GM19025 (cell line): Measurements from ENCODE around the gene MOB2.

Experiments
- ATAC-seq: cut with Tn5 transposase; IDR thresholded peaks from one replicate; pipeline ENCODE4 v1.9.1; 2021; ENCODE audit warnings: mild to moderate bottlenecking, low read depth, moderate library complexity; ENCODE audit not compliant: unreplicated experiment

MOB2 gene

DNA sequence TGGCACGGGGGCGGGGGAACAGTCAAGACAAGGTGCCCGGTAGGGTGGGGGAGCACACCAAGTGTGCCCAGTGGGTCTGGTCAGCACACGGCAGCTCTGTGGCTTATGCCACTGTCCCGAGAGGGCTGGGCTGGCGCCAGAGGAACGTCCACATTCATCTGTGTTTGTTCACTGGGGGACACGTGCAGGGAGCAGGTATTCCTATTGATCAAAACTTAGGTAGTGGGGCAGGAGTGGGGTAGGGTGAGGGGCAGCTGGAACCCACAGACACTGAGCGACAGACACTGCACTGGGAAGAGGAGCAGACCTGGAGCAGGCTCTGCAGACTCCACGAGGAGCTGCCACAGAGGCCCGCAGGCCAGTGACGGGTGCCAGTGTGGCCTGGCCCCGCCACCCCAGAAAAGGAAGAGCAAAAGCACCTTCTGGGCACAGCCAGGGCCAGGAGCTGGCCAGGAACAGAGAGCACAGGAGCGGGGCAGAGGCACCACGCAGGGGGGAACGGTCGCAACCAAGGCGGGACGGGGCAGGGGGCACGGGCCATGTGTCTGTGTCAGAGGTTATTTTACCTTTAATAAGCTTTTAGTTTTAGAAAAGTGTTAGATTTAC is 2.1 kb upstream of the MOB2 start:
- ATAC-seq = no peak

DNA sequence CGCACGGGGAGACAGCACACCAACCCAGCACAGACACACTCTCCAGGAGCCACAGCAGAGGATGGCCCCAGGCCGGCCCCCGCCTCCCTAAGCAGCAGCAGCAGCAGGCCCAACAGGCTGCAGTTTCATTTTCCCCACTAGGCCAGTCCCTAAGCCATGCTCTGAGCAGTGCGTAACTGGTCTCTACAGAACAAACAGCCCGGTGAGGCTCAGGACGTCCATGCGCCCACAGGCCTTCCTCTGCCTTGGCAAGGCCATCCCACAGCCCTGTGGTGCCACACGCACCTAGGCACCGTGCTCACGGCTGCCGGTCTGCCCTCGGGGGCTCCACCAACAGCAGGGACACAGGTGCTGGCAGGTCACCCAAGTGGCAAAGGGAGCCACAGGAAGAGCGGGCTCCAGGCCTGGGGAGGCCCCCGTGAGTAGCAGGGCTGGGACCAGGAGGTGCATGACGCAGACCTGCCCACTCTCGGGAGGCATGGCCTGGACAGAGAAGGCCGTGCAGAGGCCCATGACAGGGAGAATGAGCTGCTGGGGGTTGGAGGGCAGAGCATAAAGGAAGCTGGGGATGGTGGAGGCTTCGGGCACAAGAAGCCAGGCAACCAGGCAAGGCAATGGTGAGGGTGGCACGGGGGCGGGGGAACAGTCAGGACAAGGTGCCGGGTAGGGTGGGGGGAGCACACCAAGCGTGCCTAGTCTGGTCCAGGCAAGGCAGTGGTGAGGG is 1.4 kb upstream of the MOB2 start:
- ATAC-seq = no peak

DNA sequence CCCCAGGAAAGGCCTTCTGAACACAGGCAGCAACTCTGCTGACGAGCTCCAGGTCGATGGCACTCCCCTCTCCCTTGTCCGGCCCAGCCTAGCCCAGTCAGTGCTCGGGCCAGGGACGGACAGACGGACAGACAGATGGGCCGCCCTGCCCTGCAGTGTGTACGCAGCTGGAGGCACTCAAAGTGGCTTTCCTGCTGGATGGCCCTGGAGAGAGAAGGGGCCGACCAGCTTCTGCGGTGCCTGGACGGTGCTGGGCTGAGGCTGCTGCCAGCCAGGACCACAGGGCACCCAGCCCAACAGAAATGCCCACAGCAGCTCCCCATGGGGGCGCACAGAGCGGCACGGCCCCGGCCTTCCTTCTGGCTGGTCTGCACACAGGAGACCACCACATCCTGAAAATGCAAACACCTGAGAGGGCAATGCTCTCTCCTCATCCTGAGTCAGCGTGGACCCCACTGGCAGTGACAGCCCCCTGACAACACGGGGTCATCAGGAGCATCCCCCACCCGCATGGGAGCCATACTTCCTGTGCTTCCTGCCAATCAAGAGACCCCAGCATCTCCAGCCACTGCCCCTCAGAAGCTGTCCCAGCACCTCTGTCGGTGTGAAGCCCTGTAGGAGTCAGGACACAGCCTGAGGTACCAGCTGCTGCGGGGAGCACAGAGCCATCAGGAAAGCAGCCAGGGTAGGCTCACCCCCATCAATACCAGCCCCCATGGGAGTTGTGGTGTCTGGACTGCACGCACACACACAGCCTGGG is 692 bp upstream of the MOB2 start:
- ATAC-seq = no peak

DNA sequence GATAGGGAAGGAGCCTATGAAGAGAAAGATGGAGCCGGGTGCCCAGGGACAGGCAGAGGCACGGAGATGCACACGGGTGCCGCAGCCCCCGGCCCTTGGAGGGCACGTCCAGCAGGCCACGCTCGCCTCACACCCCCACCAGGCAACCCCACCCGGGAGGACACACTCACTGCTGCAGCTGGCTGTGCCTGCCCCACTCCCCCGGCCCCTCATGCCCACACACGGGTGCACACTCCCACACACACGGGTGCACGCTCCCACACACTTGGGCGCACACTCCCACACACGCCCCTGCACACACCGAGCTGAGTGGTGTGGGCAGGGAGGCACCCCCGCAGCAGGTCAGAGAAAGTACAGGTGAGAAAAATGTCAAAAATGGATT is 1.1 kb downstream of the MOB2 start:
- no peak for ATAC-seq

DNA sequence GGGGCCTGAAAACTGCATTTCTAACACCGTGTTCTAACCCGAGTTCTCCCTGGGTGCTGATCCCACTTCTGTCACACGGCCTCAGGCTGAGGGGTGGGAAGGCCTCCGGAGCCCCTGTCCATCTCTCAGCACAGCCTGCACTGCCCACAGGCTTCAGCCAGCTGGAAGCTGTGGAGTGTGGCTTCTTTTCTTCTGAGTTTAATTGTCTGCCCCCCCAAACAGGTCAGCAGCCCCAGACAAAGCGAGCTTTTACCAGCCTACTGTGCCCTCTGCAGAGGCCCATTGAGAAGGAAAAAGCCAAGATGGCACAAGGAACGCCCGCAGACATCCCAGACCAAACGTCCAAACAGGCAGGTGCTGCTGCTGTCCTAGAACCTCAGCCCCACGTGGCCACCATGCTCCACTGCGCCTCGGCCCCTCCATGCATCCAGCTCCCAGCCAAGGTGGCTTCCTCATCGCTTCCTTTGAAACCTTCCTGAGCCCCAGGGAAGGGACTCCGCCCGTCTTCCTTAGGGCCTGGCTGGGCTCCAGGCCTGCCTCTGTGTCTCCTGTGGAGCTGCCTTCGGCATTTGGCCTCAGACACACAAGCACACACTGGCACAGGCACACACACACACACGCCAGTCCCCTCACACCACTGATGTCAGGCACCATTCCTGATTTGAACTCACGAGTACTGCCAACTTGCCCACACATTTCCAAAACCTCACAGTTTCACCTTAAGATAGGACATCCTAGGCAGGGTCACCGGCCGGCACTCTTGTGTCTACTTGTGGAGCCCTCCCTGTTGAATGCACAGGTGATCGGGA is 1.7 kb downstream of the MOB2 start:
- ATAC-seq = no peak

DNA sequence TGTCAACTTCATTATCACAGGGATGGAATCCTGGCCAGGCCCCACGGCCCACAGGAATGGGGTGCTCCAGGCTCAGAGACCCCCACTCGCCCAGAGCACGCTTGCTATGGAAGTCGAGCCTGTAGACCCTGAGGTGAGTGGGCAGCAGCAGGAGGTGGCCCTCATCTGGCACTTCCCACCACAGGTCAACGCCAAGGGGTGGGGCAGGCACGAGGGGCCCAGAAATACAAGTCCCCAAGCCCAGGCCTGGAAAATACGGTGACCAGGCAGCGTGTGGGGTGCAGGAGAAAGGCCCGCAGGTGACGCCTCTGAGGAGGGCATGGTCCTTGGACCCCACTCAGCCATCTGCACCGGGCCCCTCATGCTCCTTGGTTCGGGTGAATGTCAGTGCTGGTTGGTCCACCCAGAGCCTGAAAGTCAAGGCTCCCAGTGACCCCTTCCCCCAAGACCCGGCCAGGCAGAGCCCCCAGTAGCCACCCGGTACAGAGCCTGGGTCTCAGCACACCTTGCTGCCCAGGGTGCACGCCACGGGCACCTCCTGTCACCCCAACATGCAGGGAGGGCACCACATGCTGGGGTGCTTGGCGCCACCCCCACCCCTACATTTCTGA is 2.4 kb downstream of the MOB2 start:
- ATAC-seq = no peak

DNA sequence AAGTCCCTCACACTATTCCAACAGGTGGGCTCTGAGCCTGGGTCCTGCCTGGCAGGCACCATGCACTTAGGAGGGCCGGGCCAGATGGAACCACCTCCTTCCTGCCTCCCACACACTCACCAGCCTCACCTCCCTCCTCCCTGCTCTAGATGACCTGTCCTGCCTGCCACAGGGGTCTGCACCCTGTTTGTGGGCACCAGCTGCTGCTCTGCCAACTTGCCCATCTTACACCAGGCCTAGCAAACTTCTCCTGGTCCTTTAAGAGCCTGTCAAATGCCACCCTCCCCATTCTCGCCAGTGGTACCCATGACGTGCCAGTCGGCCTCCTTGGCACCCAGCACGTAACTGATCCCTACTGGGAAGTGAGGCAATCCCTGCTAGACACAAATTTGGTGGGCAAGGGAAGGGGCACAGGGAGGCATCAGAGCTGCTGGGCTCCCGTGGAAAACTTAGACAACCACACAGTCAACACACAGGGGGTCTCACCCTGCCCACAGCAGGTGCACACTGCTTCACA is 3.1 kb downstream of the MOB2 start:
- ATAC-seq = no peak

DNA sequence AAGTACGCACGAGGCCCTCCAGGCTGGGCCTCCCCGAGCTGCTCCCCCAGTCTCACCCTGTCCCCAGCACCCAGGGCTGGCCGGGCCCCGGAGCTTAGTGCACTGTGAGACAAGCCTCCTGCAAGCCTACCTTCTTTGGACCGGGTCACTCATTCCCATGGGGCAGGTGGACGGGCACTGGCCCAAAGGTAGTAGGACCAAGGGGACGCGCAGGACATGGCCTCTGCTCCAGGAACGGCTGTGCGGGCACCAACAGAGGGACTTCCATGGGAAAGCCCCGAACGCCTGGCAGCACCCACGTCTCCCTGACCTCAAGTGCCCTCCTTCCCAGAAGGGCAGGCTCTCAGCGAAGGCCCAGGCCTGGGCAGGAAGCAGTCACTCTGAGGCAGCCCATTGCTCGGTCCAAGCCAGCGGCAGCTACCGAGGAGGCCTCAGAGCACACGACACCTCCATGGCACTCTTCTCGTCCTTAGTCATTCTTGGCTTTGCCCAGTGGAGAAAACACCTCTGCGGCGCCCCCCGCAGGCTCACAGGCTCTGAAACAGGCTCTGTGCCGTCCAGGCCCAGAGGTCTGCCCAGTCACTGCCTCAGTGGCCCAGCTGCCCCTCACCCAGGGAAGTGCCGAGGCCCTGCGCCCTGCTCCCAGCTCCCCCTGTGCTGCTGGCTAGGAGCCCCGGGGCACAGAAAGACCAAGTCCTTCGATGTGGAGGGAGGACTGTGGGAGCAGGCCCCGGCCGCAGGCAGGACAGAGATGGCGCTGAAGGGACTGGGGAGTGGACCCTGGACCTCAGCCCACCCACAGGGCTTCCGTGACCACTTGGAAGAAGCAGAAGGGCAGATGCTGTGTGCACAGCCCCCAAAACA is 3.8 kb downstream of the MOB2 start:
- ATAC-seq = no peak

DNA sequence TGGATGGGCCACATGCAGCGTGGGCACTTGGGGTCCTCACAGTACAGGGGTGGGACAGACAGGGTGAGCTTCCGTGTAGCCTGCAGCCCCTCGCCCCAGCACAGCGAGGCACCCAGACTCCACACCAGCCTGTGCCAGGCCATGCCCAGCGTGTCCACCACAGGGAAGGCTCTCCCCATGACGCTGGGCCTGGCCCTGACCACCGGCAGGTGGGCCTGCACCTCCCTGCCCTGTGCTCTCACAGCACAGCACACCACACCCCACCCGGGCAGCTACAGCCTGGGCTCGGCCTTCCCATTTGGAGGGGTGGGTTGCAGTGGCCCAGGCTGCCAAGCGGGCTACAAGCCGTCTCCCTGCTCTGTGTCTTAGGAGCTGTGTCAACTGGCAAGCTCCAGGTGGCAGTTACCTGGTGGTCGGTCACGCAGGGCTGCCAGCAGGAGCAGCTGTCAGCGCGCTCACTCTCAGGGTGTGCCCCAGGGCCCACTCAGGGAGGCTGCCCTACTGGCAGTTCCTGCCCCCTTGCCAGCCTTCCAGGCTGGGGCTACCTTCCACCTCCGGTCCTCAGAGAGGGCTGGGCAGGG is 4.6 kb downstream of the MOB2 start:
- ATAC-seq = no peak

DNA sequence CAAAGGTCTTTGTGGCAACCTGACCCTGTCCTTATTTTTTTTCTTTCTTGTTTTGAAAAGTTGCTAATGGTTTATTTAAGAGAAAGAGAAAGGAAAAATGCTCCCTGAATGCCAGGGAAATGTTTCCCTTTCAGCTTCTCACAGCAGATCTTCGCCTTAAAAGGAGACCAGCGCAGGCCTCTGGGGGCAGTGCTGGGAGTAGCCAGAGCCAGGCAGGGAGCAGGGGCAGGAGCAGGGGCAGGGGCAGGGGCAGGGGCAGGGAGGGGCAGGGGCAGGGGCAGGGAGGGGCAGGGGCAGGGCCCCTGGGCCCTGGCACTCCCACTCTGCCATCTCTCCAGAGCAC is 5.1 kb downstream of the MOB2 start:
- ATAC-seq = no peak

DNA sequence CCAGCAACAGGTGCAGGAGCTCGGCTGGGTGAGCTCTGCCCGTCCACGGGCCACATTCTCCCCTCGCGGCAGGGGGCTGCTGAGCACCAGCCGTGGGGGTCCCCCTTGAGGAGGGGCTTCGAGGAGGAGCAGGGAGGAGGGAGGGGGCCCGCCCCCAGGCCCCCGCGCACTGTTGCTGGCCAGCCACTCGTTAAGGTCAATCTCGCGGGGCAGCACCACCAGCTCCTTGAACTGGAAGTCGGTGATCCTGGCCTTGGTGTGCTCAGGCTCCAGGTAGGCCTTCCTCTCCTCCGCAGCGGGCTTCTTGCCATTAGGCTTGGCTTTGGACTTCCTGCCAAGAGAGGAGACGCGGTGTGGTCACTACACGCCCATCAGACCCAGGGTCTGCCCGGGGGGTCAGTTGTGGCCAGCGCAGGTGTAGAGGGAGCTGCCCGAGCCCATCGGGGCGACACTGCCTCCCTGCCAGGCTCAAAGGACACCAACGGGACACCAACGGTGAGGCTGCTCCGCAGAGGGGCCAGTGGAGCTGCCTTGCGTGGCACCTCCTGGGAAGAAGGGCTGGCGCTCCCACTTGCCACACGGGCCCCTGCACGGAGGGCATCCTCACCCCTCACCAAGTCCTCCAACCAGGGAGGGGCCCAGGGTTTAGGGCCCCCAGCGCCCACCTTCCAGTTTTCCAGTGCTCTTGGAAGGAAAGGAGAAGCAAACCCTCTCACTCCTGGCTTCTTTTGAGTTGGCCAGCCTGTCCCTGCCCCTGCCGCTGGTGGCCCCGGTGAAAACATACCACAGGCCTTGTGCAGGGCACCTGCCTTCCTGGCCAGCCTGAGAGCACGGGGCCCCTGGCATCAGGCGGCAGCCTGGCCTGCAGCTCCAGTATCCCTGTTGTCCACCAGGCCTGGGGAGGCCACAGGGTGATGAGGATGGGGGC is 5.8 kb downstream of the MOB2 start:
- no peak for ATAC-seq

DNA sequence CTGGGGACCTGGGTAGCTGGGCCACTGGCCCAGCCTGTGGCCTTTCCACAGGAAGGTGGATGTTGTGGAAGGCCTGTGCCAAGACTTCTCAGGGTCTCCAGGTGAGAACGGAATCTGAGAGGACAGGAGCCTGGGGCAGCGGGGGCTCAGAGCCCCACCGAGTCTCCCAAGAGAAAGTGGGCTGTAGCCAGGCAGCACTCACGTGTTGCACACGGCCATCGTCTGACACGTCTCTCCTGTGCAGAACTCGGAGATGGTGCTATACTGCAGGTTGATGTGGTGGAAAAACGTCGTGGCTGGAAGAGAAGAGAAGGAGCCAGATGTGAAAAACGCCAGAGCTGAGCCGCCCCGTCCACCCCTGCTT is 6.4 kb downstream of the MOB2 start:
- no peak for ATAC-seq

DNA sequence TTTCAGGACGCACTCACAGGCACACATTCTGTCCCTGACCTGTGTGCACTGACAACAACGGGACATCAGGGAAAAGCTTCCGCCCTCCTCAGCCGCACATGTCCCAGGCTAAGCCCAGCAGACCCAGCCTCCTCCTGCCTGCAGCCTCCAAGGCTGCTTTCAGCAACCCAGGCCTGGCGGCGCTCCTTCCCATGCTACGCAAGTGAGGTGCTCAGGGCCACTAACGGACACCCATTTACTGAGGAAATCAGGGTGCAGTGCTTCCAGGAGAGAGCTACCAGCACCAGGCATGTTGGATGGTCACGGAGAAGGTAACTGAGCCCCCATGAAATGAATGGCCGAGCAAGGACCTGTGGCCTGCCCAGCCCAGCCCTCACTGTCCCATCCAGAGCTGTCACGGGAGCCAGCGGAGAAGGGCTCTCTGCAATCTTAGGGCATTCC is 6.9 kb downstream of the MOB2 start:
- no peak for ATAC-seq

DNA sequence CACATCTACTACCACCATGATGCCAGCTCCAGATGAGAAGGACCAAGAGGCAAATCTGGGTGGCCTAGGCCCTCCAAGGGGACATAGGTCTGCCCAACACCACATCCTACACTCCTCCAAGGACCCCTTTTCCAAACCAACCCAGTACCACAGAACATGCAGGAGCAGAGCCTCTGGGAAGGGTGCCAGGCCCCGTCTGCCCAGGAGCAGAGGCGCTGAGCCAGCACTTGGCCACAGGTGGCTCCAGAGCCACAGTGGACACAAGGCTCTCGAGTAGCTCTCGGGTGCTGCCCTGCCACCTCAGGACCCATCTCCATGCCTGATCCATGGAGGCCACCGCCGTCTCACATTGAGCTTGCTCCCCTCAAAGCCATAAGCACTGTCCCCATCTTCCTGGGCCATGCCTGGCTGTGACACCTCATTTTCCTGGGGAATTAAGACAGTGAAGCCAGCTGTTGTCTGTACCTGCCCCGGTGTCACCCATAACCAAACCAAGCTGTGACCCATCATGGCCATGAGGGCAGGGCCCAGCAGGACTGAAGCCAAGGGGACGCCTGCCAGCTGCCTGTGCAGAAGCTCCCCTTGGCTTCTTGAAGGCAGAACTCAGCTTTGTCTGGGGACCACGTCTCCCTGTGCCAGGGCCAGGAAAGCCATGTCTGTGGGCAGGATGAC is 7.4 kb downstream of the MOB2 start:
- ATAC-seq = no peak

DNA sequence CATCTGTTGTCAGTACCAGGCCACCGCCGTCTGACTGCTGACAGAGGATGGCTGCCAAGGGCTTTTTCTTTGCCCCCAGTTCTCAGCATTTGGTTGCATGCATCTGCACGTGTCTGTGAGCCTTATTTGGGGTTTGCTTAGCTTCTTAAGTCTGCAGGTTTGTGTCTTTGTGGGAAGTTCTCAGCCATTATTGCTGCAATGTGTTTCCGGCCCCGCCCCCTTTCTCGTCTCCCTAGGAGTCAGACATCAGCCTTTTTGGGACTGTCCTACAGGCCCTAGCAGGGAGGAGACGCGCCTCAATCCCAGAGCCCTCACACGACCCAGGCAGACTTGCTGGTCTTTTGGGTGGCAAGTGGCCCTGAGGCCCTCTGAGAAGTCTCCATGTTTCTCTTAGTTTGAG is 8.0 kb downstream of the MOB2 start:
- ATAC-seq = no peak

DNA sequence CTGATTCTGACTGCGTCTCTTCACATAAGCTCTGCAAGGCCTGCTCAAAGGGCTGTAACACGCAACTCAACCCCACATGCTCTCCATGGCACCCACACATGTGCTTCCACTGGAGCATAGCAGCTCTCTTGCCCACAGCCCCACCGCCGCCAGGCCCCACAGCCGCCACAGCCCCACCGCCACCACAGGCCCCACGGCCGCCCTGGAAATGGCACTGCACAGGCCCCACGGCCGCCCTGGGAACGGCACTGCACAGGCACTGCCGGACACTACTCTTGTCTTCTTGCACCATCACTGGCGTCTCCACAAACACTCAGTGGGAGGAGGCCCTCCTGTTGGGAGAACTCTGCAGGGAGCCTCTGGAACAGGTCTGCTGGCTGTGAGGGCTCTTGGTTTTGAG is 8.6 kb downstream of the MOB2 start:
- ATAC-seq = no peak

DNA sequence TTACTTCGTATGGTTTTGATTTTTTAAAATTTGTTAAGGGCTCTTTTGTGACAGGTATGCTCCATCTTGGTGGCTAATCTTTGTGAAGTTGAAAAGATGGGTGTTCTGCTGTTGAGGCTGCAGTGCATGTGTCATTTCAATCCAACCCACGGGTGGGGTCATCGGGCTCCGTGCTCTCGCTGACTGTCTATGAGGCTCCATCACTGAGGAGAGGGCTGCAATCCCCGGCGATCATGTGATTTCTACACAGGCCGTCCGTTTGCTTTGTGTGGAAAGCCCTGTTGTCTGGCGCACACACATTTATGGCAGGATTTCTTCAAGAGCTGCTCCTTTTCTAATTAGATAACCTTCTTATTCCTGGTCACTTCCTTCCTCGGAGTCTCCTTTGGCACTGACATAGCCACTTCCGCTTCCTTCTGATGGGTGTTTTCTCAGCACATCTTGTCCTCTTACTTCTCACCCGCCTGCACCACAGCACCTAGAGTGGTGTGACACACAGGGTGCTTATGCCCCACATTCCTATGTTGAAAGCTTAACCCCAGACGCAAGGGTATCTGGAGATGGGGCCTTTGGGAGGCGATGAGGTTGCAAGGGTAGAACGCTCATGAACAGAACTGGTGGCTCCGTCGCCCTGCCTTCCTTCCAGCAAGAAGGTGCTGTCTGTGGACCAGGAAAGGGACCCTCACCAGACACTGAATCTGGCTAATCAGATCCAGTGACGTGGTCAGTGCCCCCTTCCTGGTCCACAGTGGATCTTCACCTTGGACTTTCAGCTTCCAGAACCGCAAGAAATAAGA is 9.4 kb downstream of the MOB2 start:
- ATAC-seq = no peak
